HG03457 (cell line): ENCODE results near the gene RNASET2.
A peak's percentile ranks its signal among the peaks of the same experiment; 100 is the strongest.
"Not testable (repeated sequence)": the region's sequence is repeated elsewhere in the genome, so short reads cannot be mapped to it uniquely, and the experiment has no call there.

ENCODE experiments used
- ATAC-seq: cut with Tn5 transposase; IDR thresholded peaks from one replicate; pipeline ENCODE4 v1.9.1; 2021; ENCODE audit warnings: moderate number of reproducible peaks; ENCODE audit not compliant: unreplicated experiment

The RNASET2 gene

DNA sequence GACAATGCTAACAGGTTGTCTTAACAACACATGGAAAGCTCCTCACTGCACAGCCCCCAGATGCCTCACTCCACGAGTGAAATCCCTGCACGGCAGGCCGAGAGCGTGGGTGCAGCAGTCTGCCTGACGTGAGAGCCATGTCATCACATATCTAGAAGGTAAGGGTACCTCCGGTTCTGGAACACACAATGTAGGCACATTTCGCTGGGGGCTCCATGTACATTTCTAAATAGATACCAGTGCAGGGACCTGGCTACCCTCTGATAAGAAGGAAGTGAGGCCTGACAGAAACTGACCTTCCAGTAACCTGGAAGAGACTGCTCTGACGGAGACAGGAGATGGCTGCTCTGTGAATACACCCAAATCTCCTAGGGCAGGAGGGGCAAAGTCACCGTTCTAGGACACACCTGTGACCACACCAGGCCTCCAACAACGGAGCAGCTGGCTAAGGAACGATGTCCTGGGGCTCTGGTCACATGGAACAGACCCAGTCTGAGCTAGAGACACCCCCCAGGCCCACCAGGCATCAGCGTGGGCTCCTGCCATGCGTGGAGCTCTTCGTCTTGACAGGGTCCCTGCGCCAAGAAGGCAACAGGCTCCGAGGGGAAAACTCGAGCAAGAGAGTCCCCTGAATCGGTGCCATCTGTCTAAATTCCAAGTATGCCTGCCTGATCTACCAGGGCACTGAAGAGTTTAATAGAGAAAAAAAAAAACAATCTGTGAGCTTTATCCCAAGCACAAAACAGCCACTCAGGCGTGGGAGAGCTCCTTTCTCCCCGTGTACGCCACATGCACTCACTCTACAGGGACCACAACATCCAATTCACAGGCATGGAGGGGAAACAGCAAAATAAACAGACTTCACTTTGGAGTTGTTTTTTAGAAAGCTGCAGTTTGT, 27.5 kb downstream of the RNASET2 start:
- no peak for ATAC-seq

GRCh38 chr6:166927935-166928643, 28.3 kb downstream of the RNASET2 start:
- no peak for ATAC-seq

GRCh38 chr6:166927240-166927934, 29.0 kb downstream of the RNASET2 start:
- no peak for ATAC-seq

GRCh38 chr6:166926748-166927147, 29.6 kb downstream of the RNASET2 start:
- no peak for ATAC-seq

DNA sequence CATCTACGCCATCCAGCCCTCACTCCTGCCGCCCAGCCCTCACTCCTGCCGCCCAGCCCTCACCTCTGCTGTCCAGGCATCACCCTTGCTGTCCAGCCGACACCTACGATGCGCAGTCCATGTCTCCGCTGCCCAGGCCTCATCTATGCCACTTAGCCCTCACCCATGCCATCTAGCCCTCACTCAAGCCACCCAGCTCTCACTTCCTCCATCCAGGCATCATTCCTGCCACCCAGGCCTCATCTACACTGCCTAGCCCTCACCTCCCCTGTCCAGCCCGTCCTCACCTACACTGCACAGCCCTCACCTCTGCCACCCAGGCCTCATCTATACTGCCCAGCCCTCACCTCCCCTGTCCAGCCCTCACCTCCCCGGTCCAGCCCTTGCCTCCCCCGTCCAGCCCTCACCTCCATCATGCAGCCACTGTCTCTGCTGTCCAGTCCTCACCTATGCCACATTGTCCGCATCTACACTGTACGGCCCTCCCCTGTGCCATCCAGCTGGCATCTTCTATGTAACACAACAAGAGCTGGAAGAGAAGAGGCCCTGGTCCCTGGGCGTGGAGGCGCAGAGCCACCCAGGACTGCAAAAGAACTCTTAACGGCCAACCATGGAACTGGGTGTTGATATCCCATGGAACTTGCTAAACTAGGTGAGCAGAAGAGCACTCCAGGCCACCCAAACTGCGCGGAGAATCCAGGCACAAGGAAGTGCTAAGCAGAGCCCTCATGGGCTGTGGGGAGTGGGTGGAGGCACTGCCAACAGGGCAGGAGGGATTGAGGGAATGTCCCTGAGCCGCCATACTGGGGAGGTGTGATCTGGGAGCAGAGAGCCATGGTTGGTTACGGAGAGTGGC, 31.0 kb downstream of the RNASET2 start:
- no peak for ATAC-seq

DNA sequence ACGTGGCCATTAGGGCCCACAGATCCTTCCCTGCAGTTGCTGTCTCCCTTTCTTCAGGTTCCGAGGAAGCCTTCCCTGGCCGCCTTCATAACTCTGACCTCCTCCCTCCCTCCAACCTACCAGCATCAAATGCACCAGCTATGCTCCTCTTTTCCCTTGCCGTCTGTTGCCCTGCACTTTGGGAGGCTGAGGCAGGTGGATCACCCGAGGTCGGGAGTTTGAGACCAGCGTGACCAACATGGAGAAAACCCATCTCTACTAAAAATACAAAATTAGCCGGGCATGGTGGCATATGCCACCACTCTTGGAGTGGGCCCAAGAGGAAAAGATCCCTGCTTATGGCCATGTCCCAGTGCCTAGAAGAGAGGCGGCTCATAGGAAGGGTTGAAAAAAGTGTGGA, 31.8 kb downstream of the RNASET2 start:
- ATAC-seq = no peak

DNA sequence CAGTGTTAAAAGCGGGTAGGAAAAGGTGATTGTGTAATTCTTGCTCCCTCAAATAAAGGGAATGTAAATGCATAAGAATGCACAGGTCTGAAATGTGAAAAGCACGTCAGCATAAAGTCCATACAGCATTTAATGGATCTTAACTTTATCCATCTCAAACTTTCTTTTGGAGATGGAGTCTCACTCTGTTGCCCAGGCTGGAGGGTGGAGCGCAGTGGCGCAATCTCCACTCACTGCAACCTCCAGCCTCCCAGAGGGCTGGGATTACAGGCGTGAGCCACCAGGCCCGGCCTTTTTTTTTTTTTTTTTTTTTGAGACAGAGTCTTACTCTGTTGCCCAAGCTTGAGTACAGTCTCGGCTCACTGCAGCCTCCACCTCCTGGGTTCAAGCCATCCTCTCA, 33.4 kb downstream of the RNASET2 start:
- no peak for ATAC-seq

DNA sequence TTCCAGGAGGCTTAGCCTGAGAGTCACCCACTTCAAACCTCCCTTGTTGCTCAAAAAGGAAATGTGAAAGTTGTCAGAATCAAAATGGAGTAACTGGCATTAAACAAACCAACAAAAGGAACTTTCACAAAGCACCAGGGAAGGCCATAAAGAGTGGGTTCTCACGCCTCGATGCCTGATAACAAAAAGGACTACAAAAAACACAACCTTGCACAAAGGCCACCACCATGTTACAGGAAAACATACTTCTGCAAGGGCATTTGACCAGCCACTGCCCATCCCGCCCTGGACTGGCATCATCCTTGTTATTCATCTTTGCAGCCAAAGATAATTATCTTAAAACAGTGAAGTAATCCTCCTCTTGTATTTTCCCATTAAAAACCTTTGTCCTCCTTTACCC, 34.8 kb downstream of the RNASET2 start:
- no peak for ATAC-seq

DNA sequence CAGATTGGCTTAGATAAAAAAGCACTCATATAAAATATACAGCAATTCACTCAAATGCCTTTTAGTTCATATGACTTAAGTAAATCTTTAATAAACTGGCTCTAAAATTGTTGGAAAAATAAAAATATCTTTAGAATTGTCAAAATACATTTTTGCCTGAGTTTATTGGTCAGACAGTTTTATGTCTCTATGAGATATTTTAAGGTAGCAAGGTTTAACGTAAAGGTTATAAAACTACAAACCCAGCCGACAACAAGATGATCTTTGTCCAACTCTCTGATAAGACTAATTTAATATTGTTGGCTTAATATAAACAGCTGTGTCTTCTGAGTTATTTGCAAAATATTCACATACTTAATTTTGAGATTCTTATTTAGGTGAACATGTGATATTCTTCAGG, 39.5 kb downstream of the RNASET2 start:
- no peak for ATAC-seq

GRCh38 chr6:166915484-166915883, 40.9 kb downstream of the RNASET2 start:
- not testable (repeated sequence) for ATAC-seq

- not testable (repeated sequence) for ATAC-seq
Measured at GRCh38 chr6:166914952-166915351, 41.4 kb downstream of the RNASET2 start.

GRCh38 chr6:166911248-166911677, 45.1 kb downstream of the RNASET2 start:
- no peak for ATAC-seq

DNA sequence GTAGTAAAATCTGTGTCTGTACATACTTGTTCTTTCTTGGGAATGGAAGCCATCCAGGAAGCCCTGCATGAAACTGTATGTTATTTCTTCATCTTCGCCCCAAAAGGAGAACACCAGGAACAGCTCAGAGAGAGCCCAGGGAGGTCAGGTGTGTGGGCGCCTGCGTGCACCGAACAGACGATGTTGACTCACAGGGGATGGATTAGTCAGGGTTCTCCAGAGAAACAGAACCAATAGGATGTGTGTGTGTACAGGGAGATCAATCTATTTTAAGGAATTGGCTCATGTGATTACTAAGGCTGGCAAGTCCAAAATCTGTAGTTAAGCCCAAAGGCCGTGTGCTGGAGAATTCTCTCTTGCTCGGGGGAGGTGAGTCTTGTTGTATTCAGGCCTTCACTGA, 45.7 kb downstream of the RNASET2 start:
- no peak for ATAC-seq

DNA sequence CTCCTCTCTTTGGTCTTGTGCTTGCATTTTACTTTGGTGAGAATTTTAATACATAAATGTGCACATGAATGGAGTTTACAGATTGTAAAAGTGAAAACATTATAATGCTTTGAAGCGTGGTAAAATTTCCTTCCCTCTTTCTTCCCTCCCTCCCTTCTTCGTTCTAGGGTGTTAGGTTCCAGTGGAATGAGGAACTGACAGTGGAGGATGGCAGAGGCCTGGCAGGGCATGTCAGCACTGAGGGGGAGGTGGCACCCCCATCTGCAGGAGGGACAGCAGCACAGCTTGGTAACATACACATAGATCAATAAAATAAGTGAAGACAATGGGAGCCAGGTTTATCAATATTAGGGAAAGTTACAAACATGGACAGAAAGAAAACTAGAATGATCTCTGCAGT, 47.5 kb downstream of the RNASET2 start:
- no peak for ATAC-seq

- ATAC-seq = no peak
Measured at GRCh38 chr6:166907871-166908806, 48.2 kb downstream of the RNASET2 start.

DNA sequence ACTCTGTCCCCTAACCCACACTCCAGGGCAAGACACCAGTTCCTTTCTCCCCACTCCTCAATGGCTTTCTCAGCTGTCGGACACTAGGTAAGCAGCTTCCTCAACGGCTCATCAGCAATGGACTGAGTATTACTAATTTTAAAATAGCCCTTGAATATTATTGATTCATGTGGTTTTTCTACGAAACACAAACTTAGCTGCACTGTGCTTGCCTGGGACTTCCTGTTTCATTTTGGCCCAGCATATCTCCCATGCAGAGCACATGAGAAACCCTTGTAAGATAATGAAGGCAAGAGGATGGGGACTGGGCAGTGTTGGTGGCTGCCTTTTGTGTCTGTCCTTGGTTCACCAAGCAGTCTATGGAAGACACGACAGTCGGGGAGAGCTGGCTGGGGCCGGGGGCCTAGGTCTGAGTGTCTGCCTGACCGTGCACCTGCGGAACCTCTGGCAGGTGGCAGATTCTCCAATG, 48.9 kb downstream of the RNASET2 start:
- peak; percentile 70 for ATAC-seq

- ATAC-seq = no peak
Measured at GRCh38 chr6:166906376-166907044, 49.8 kb downstream of the RNASET2 start.

GRCh38 chr6:166905505-166906134, 50.7 kb downstream of the RNASET2 start:
- no peak for ATAC-seq
